ENCODE results near the gene FCSK. TPM values are rescaled to one million over a fixed set of nuclear protein-coding genes. Genes with fewer than 3 reads are reported as not detected.

Gene FCSK
- total RNA-seq, 1 donor from 2014 or later = 9.2 TPM

GRCh38 chr16:70433458-70434103 is 20.8 kb upstream of the FCSK start:
- DNase-seq (ENCODE audit: low spot score) = no peak
- no peaks in the 10 kb centered on the region for H3K9me3 Mint-ChIP-seq (ENCODE audit: low read depth)

GRCh38 chr16:70434484-70435260 is 19.7 kb upstream of the FCSK start:
- no peak for DNase-seq (ENCODE audit: low spot score)
- Mint-ChIP-seq H3K36me3 (ENCODE audit: low read depth) (no peaks in the 10 kb centered on the region), H3K4me3 (ENCODE audit: unreplicated experiment) (no peak overlapping the region), H3K27me3 (ENCODE audit: low read depth) (no peaks in the 10 kb centered on the region), H3K27ac (ENCODE audit: unreplicated experiment) (peak overlapping the region; percentile 95), H3K9me3 (ENCODE audit: low read depth) (no peaks in the 10 kb centered on the region), H3K4me1 (ENCODE audit: low read depth) (peaks cover 81% of the 10 kb centered on the region)
- TF ChIP-seq CTCF (IDR thresholded peaks at IDR 0.05) = no peak

More at GRCh38 chr16:70433458-70434103, 20.8 kb upstream of the FCSK start:
- peak overlapping the region; percentile 95 for H3K27ac Mint-ChIP-seq (ENCODE audit: unreplicated experiment)
- no peaks in the 10 kb centered on the region for H3K36me3 Mint-ChIP-seq (ENCODE audit: low read depth)
- no peak for TF ChIP-seq CTCF (IDR thresholded peaks at IDR 0.05)
- H3K4me3 Mint-ChIP-seq (ENCODE audit: unreplicated experiment) = peak overlapping the region; percentile 6
- peaks cover 84% of the 10 kb centered on the region for H3K4me1 Mint-ChIP-seq (ENCODE audit: low read depth)
- no peaks in the 10 kb centered on the region for H3K27me3 Mint-ChIP-seq (ENCODE audit: low read depth)

- no peak for DNase-seq (ENCODE audit: low spot score)
- Mint-ChIP-seq H3K27me3 (ENCODE audit: low read depth) (no peaks in the 10 kb centered on the region), H3K4me1 (ENCODE audit: low read depth) (peaks cover 67% of the 10 kb centered on the region), H3K27ac (ENCODE audit: unreplicated experiment) (peak overlapping the region; percentile 97), H3K4me3 (ENCODE audit: unreplicated experiment) (peak overlapping the region; percentile 94), H3K9me3 (ENCODE audit: low read depth) (no peaks in the 10 kb centered on the region), H3K36me3 (ENCODE audit: low read depth) (no peaks in the 10 kb centered on the region)
- no peak for TF ChIP-seq CTCF (IDR thresholded peaks at IDR 0.05)
These were observed 17.3 kb upstream of the FCSK start for GRCh38 chr16:70437017-70437581.

- DNase-seq (ENCODE audit: low spot score) = no peak
- H3K4me1 Mint-ChIP-seq (ENCODE audit: low read depth) = peaks cover 59% of the 10 kb centered on the region
- H3K27ac Mint-ChIP-seq (ENCODE audit: unreplicated experiment) = peak overlapping the region; percentile 97
- no peaks in the 10 kb centered on the region for H3K27me3 Mint-ChIP-seq (ENCODE audit: low read depth)
- no peaks in the 10 kb centered on the region for H3K36me3 Mint-ChIP-seq (ENCODE audit: low read depth)
- no peak for TF ChIP-seq CTCF (IDR thresholded peaks at IDR 0.05)
- no peaks in the 10 kb centered on the region for H3K9me3 Mint-ChIP-seq (ENCODE audit: low read depth)
- H3K4me3 Mint-ChIP-seq (ENCODE audit: unreplicated experiment) = peak overlapping the region; percentile 94
These were observed 16.5 kb upstream of the FCSK start for GRCh38 chr16:70437582-70438557.

Measured in chondrocyte (in vitro differentiated cells).